Tongue (tissue), 2 donors: Measurements from ENCODE around the gene SLCO3A1. TPM values are rescaled to one million over a fixed set of nuclear protein-coding genes. Genes with fewer than 3 reads are reported as not detected.
A peak's percentile ranks its signal among the peaks of the same experiment; 100 is the strongest.

ENCODE experiments used
- DNase-seq: peaks from one replicate; pipeline ENCODE4 v3.0.0-alpha.2; 2015
- total RNA-seq: library from RNA; depleted of rRNA; stranded (reverse); fragments of >200 nt; gene quantifications from one replicate; pipeline ENCODE4 v1.2.3, GENCODE V29; 2014

The SLCO3A1 gene
- total RNA-seq, 1 donor from 2014 or later, result 10.7 TPM

GRCh38 chr15:92073044-92073785, 219.7 kb downstream of the SLCO3A1 start:
- no peak for DNase-seq

DNA sequence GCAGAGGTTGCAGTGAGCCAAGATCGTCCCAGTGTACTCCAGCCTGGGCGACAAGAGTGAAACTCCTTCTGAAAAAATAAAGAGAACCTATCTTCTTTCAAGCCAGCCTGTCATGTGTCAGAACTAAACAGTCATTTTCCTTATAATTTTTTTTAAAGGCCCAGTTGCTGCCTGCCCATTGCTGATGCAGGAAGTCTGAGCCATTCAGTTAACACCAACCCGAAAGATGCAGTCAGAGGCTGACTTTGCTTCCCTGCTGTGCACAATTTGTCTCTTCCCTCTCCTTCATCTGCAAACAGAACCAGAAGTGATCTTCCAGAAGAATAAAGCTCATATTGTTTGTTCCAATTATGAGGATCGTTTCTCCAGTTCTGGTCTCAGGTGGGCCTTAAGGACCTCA, 220.6 kb downstream of the SLCO3A1 start:
- no peak for DNase-seq

DNA sequence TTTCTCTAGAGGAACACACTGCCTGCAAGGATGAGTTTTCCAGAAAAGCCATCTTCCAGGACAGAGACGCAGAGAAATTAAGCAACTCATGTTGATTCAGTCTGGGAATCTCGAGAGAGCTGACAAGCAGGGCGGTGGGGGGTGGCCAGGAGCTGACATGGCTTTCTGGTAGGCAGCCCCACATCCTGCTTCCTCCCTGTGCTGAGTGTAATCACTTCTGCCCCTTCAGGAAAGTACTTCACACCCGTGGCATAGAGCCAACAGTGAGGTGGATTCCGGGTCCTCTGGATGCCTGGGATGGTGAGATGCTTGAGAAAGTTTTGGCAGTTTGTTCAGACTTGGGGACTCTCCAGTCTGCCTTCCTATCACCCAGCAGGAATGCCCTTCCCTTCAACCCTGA, 221.1 kb downstream of the SLCO3A1 start:
- no peak for DNase-seq

GRCh38 chr15:92075764-92076163, 222.3 kb downstream of the SLCO3A1 start:
- no peak for DNase-seq

GRCh38 chr15:92076541-92076940, 223.0 kb downstream of the SLCO3A1 start:
- DNase-seq, result no peak

DNA sequence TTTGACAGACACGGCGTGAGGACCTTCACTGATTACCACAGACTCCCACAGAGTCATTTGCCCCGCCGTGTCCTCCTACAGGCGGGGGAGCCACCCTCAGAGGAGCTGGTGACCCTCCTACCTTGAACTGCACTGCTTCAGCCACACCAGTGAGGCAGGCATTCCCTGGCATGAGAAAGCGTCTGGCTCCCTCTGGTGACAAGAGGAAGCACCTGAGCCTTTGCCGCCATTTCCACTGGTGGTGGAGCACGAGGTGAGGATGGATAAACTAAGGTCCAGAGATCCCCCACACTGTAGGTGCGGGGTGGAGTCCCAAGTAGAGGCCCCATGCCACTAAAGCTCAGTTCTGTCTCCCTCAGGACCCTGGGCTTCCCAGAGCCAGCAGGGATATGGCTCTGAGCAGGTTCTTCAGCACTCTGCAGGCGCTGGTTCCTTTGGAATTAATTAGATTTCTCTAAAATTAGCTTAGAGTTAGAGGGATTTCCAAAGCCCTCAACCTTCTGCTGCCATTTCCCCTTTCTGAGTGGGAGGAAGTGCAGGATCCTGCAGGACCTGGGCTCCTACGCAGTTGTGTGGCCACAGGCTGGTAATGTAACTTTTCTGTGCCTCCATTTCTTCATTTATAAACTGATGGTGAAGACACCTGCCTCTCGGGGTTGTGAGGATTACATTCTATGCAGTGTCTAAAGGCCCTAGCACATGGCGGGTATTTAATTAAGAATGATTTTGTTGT, 224.0 kb downstream of the SLCO3A1 start:
- peak; percentile 80 for DNase-seq

DNA sequence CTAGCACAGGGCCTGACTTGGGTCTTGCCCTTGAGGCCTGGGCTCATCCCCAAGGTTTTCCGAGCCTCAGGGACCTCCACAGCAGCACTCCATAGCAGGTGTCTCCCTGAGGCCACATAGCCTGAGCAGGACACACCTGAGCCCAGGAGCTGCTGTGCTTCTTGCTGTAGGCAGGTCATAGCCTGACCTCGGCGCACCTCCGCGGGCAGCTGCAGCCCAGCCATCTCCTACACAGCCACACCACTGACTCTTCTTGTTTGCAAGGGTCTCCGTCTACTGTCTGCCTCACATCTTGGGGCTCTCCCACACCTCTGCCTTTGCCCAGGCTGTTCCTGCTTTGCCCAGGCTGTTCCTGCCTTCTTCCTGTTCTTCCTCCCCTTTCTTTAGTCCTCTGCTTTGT, 224.8 kb downstream of the SLCO3A1 start:
- DNase-seq, result no peak

DNA sequence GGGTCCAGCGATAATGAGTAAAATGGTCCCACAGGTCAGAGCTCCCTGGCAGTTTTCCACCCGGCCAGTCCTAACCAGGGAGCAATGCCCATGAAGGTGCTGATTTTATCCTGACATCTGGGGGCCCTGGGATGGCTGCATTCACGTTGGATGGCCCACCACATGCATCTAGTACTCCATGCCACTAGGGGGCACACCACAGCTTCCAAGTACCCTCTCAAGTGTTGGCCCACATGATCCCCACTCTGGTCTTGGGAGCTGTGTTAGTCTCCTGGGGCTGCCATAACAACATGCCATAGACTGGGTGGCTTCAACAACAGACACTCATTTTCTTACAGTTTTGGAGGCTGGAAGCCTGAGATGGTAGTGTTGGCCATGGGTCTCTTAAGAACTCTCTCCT, 225.5 kb downstream of the SLCO3A1 start:
- no peak for DNase-seq

DNA sequence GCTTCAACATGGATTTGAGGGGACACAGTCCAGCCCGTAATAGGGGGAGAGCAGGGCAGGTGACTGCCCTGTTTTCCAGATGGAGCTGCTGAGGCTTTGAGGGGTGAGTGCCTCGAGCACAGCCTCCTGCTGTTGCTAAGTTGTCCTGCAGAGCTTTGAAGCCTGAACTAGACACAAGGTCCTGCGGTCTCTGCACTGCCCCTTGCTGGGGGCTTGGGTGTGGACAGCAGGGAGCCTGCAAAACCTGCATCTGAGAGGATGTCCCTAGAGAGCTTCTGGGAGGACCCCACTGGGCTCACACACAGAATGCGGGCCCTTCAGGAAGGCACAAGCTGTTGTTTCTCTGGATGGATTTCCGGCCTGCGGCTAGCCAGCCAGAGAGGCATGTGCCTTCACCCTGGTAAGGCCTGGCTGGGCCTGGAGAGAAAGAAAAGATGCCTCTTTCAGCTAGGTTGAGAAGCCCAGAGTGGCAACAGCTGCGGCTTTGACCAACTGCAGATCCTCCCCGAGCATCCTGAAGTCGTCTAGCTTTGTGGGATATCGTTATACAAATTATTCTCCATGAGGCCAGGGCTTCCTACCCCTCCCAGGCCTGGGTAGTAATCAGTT, 226.2 kb downstream of the SLCO3A1 start:
- no peak for DNase-seq

GRCh38 chr15:92082006-92082843, 228.7 kb downstream of the SLCO3A1 start:
- DNase-seq, result peak; percentile 87

GRCh38 chr15:92083190-92083589, 229.7 kb downstream of the SLCO3A1 start:
- no peak for DNase-seq

DNA sequence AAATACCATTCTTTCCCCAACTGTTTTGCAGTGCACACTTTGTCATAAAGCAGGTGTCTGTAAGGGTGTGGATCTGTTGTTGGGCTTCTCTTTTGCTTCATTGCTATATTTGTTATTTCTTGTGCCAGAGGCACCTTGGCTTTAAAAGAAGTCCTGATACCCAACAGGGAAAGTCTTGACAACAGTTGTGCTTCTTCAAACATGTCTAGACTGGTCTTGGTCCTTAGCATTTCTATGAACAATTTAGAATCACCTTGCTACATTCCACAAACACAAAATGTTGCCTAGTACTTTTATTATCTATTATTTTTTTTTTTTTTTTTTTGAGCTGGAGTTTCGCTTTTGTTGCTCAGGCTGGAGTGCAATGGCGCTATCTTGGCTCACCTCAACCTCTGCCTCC, 233.7 kb downstream of the SLCO3A1 start:
- DNase-seq, result no peak

GRCh38 chr15:92091155-92091734, 237.7 kb downstream of the SLCO3A1 start:
- peak; percentile 68 for DNase-seq

- DNase-seq, result no peak
These were observed 239.0 kb downstream of the SLCO3A1 start for GRCh38 chr15:92092289-92093105.

GRCh38 chr15:92095693-92096092, 242.2 kb downstream of the SLCO3A1 start:
- DNase-seq, result no peak

DNA sequence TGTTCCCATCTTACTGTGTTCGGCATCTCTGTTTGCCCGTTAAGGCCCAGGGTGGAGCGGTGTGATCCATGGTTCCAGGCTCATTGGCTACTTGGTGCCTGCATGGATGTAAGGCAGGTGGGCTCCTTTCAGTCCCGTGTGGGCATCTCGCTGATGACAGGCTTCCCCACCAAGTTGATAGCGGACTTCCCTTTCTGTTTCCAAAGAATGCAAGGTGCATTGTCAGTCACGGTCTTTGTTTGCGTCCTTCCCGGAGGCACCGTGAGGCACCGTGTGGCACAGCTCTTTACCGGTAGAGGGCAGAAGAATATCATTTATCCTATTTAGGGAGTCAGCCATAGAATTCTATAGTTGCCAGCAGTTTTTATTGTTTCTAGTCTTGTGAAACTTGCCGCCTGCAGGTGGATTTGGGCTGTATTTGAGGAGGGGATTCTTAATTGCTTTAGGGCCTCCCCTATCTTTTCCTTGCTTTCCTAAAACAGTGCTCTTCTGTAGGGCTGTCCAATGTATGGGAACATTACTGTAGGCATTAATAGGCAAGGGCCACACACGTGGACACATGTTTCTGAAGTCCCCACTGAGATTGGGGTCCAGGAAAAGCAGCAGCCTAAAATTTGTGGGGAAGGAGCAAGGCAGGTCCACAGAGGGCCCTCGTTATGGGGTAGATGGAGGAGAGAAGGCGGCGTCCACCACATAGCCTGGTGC, 244.1 kb downstream of the SLCO3A1 start:
- peak; percentile 84 for DNase-seq

GRCh38 chr15:92098869-92099268, 245.4 kb downstream of the SLCO3A1 start:
- DNase-seq, result peak; percentile 86

- DNase-seq, result no peak
These were observed 246.8 kb downstream of the SLCO3A1 start for GRCh38 chr15:92100301-92100700.

GRCh38 chr15:92100751-92101150, 247.2 kb downstream of the SLCO3A1 start:
- DNase-seq, result no peak

- DNase-seq, result no peak
These were observed 248.3 kb downstream of the SLCO3A1 start for GRCh38 chr15:92101708-92102394.
